H9 (cell line): ENCODE results near the gene GABRB1. TPM values are rescaled to one million over a fixed set of nuclear protein-coding genes. Genes with fewer than 3 reads are reported as not detected.

ENCODE experiments used
- DNase-seq: peaks from one replicate; pipeline ENCODE4 v3.0.0-alpha.2; 2017
- H2AFZ ChIP-seq: one replicate; pipeline ENCODE4 v1.6.1; 2013; ENCODE audit warnings: mild to moderate bottlenecking, low read length, control low read depth, moderate library complexity
- H2AK5ac ChIP-seq: 2 replicates; pipeline ENCODE4 v1.6.1; 2013; ENCODE audit warnings: low read length, control low read depth, mixed read lengths; ENCODE audit not compliant: insufficient read length
- H2BK120ac ChIP-seq: one replicate; pipeline ENCODE4 v1.6.1; 2013; ENCODE audit warnings: low read depth, mild to moderate bottlenecking, low read length, control low read depth, inconsistent platforms; ENCODE audit not compliant: poor library complexity, severe bottlenecking
- H2BK12ac ChIP-seq: 2 replicates; pipeline ENCODE4 v1.6.1; 2013; ENCODE audit warnings: low read length, control low read depth, mixed read lengths, low read depth; ENCODE audit not compliant: insufficient read length
- H2BK15ac ChIP-seq: 2 replicates; pipeline ENCODE4 v1.6.1; 2013; ENCODE audit warnings: low read depth, low read length, control low read depth
- H2BK20ac ChIP-seq: one replicate; pipeline ENCODE4 v1.6.1; 2013; ENCODE audit warnings: low read depth, mild to moderate bottlenecking, low read length, control low read depth, inconsistent platforms; ENCODE audit not compliant: poor library complexity, severe bottlenecking
- H2BK5ac ChIP-seq: 2 replicates; pipeline ENCODE4 v1.6.1; 2013; ENCODE audit warnings: low read length, control low read depth, mixed read lengths; ENCODE audit not compliant: insufficient read length
- H3K14ac ChIP-seq: 2 replicates; pipeline ENCODE4 v1.6.1; 2013; ENCODE audit warnings: low read length, control low read depth; ENCODE audit not compliant: insufficient read depth
- H3K18ac ChIP-seq: 2 replicates; pipeline ENCODE4 v1.6.1; 2013; ENCODE audit warnings: low read depth, mild to moderate bottlenecking, mixed read lengths, low read length, control low read depth; ENCODE audit not compliant: insufficient read length
- H3K23ac ChIP-seq: 2 replicates; pipeline ENCODE4 v1.6.1; 2013; ENCODE audit warnings: low read length, control low read depth, mixed read lengths, low read depth; ENCODE audit not compliant: insufficient read length
- H3K23me2 ChIP-seq: 2 replicates; pipeline ENCODE4 v1.6.1; 2013; ENCODE audit warnings: low read depth, mild to moderate bottlenecking, mixed read lengths, low read length, control low read depth; ENCODE audit not compliant: insufficient read length, poor library complexity, severe bottlenecking
- H3K27ac ChIP-seq: 2 replicates; pipeline ENCODE4 v1.5.1; 2013; ENCODE audit warnings: low read length, control low read depth, mixed read lengths, low read depth; ENCODE audit not compliant: insufficient read length
- H3K27me3 ChIP-seq: 2 replicates; pipeline ENCODE4 v1.6.1; 2013; ENCODE audit warnings: low read length, control low read depth, inconsistent platforms; ENCODE audit not compliant: insufficient read depth
- H3K4ac ChIP-seq: 2 replicates; pipeline ENCODE4 v1.6.1; 2013; ENCODE audit warnings: low read depth, mild to moderate bottlenecking, control low read depth, inconsistent platforms, low read length, moderate library complexity
- H3K4me1 ChIP-seq: 2 replicates; pipeline ENCODE4 v1.6.1; 2013; ENCODE audit warnings: low read length, control low read depth, inconsistent platforms; ENCODE audit not compliant: insufficient read depth
- H3K4me2 ChIP-seq: 2 replicates; pipeline ENCODE4 v1.6.1; 2013; ENCODE audit warnings: low read length, control low read depth, mixed read lengths; ENCODE audit not compliant: insufficient read length, insufficient read depth
- H3K56ac ChIP-seq: 2 replicates; pipeline ENCODE4 v1.6.1; 2013; ENCODE audit warnings: low read depth, mild to moderate bottlenecking, mixed read lengths, low read length, control low read depth; ENCODE audit not compliant: insufficient read length
- H3K79me1 ChIP-seq: 2 replicates; pipeline ENCODE4 v1.6.1; 2013; ENCODE audit warnings: low read depth, mild to moderate bottlenecking, moderate library complexity, low read length, control low read depth, inconsistent platforms; ENCODE audit not compliant: insufficient read depth, poor library complexity, severe bottlenecking
- H3K79me2 ChIP-seq: 2 replicates; pipeline ENCODE4 v1.6.1; 2013; ENCODE audit warnings: low read length, control low read depth, inconsistent platforms; ENCODE audit not compliant: insufficient read depth
- H3K9ac ChIP-seq: 2 replicates; pipeline ENCODE4 v1.6.1; 2013; ENCODE audit warnings: low read length, control low read depth, mixed read lengths; ENCODE audit not compliant: insufficient read length; ENCODE audit errors: extremely low read depth
- H3K9me3 ChIP-seq: one replicate; pipeline ENCODE4 v1.6.1; 2013; ENCODE audit warnings: low read depth, low read length, inconsistent platforms; ENCODE audit not compliant: control insufficient read depth
- H3T11ph ChIP-seq: one replicate; pipeline ENCODE4 v1.6.1; 2013; ENCODE audit warnings: mild to moderate bottlenecking, low read length, control low read depth, inconsistent platforms
- H4K20me1 ChIP-seq: one replicate; pipeline ENCODE4 v1.6.1; 2013; ENCODE audit not compliant: control insufficient read depth, insufficient read length, insufficient read depth
- H4K5ac ChIP-seq: 2 replicates; pipeline ENCODE4 v1.6.1; 2013; ENCODE audit warnings: low read depth, mild to moderate bottlenecking, mixed read lengths, low read length, control low read depth; ENCODE audit not compliant: insufficient read length
- H4K8ac ChIP-seq: replicated peaks from 2 replicates; pipeline ENCODE4 v1.6.1; 2013; ENCODE audit warnings: low read length, control low read depth, mixed read lengths, low read depth; ENCODE audit not compliant: insufficient read length
- H4K91ac ChIP-seq: 2 replicates; pipeline ENCODE4 v1.6.1; 2013; ENCODE audit warnings: low read depth, mild to moderate bottlenecking, moderate library complexity, mixed read lengths, low read length, control low read depth; ENCODE audit not compliant: insufficient read length
- H3K27ac Mint-ChIP-seq, 3 experiments: 2 replicates in 2 of 3; 3 replicates in 1 of 3; pipeline ENCODE4 v1.8.0; 2020 to 2021; ENCODE audit warnings: mixed read lengths in 3 of 3, mild to moderate bottlenecking in 1 of 3, moderate library complexity in 1 of 3
- H3K27me3 Mint-ChIP-seq: 2 replicates; pipeline ENCODE4 v1.8.0; 2021; ENCODE audit warnings: low read depth, mild to moderate bottlenecking, moderate library complexity, mixed read lengths
- H3K36me3 Mint-ChIP-seq, 3 experiments: 2 replicates in 2 of 3; 3 replicates in 1 of 3; pipeline ENCODE4 v1.8.0; 2020 to 2021; ENCODE audit warnings: low read depth in 3 of 3, mixed read lengths in 3 of 3; ENCODE audit not compliant: insufficient read depth in 1 of 3
- H3K4me1 Mint-ChIP-seq, 2 experiments: 2 replicates each; pipeline ENCODE4 v1.8.0; 2020; ENCODE audit warnings: mixed read lengths in 2 of 2
- H3K4me3 Mint-ChIP-seq, 2 experiments: 2 replicates in 1 of 2; 3 replicates in 1 of 2; pipeline ENCODE4 v1.8.0; 2020 to 2021; ENCODE audit warnings: mild to moderate bottlenecking in 2 of 2, mixed read lengths in 2 of 2, moderate library complexity in 1 of 2
- H3K9me3 Mint-ChIP-seq, 2 experiments: 2 replicates in 1 of 2; 3 replicates in 1 of 2; pipeline ENCODE4 v1.8.0; 2020; ENCODE audit warnings: mild to moderate bottlenecking in 2 of 2, mixed read lengths in 2 of 2, moderate library complexity in 1 of 2
- total RNA-seq: library from RNA; stranded (reverse); gene quantifications from 2 replicates; pipeline ENCODE4 v1.2.1, GENCODE V29; 2021
- TF ChIP-seq, protein P1 (sequence below): fragments of 200-600 bp; sonication (generic); conservative IDR thresholded peaks from 3 replicates; pipeline ENCODE4 v1.8.0; 2021; ENCODE audit warnings: antibody characterized with exemption, mild to moderate bottlenecking

The GABRB1 gene
- total RNA-seq, 1 experiment from 2014 or later: 0.39 TPM

- Histone ChIP-seq H3K27me3 (no peaks in the 10 kb centered on the region), H2AK5ac (no peak overlapping the region), H3K4me1 (no peaks in the 10 kb centered on the region), H4K20me1 (no peaks in the 10 kb centered on the region), H3K27ac (no peak overlapping the region), H2BK20ac (no peak overlapping the region), H3T11ph (no peak overlapping the region), H2BK12ac (no peak overlapping the region), H3K4ac (no peak overlapping the region), H4K8ac (no peak overlapping the region), H3K18ac (no peak overlapping the region), H2BK120ac (no peak overlapping the region), H3K79me2 (no peaks in the 10 kb centered on the region), H3K14ac (no peak overlapping the region), H3K79me1 (no peaks in the 10 kb centered on the region), H3K9ac (no peak overlapping the region), H3K56ac (no peak overlapping the region), H3K23ac (no peak overlapping the region), H2AFZ (no peak overlapping the region), H3K9me3 (no peaks in the 10 kb centered on the region), H3K23me2 (no peaks in the 10 kb centered on the region), H3K4me2 (no peak overlapping the region), H2BK5ac (no peak overlapping the region), H4K91ac (no peak overlapping the region), H4K5ac (no peak overlapping the region), H2BK15ac (no peak overlapping the region)
- H3K36me3 Mint-ChIP-seq: no peaks in the 10 kb centered on the region
- H3K27me3 Mint-ChIP-seq: no peaks in the 10 kb centered on the region
- no peak overlapping the region for H3K27ac Mint-ChIP-seq
- H3K4me1 Mint-ChIP-seq: no peaks in the 10 kb centered on the region
- no peak for DNase-seq
- TF ChIP-seq, protein P1, sequence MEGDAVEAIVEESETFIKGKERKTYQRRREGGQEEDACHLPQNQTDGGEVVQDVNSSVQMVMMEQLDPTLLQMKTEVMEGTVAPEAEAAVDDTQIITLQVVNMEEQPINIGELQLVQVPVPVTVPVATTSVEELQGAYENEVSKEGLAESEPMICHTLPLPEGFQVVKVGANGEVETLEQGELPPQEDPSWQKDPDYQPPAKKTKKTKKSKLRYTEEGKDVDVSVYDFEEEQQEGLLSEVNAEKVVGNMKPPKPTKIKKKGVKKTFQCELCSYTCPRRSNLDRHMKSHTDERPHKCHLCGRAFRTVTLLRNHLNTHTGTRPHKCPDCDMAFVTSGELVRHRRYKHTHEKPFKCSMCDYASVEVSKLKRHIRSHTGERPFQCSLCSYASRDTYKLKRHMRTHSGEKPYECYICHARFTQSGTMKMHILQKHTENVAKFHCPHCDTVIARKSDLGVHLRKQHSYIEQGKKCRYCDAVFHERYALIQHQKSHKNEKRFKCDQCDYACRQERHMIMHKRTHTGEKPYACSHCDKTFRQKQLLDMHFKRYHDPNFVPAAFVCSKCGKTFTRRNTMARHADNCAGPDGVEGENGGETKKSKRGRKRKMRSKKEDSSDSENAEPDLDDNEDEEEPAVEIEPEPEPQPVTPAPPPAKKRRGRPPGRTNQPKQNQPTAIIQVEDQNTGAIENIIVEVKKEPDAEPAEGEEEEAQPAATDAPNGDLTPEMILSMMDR: no peak
- H3K4me3 Mint-ChIP-seq: no peak overlapping the region
- H3K9me3 Mint-ChIP-seq: no peaks in the 10 kb centered on the region; a peak in 1 of 5 replicates
Measured at GRCh38 chr4:47010347-47010911, 20.9 kb upstream of the GABRB1 start.
